ENCODE measurements around the gene MFSD8.

MFSD8 gene

DNA sequence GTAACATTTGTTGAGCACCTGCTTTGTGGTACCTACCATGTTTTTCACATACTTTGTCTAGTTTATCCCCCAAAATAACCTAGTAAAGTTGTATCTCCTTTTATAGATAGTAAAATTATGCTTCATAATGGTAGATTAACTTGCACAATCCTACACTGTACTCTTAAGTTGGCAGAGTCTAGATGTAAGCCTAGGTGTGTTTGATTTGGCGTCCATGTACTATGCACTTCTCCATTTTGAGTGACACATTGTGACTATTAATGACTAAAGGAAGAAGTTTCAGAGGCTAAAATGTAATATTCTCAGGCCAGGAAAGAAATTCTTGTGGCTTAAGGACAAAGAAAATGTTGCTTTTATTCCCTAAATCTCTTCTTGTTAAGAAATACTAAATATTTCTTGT, 68.9 kb downstream of the MFSD8 start:
- ATAC-seq (ENCODE audit: low read depth), result no peak
- H3K27me3 ChIP-seq (ENCODE audit: insufficient read depth, poor library complexity, severe bottlenecking), result no peaks in the 10 kb centered on the region
- peaks cover 74% of the 10 kb centered on the region for H3K36me3 ChIP-seq (ENCODE audit: low read depth)

GRCh38 chr4:127889903-127890302, 75.1 kb downstream of the MFSD8 start:
- DNase-seq (ENCODE audit: low spot score) (no peak), ATAC-seq (ENCODE audit: low read depth) (no peak)
- Histone ChIP-seq H3K36me3 (ENCODE audit: low read depth) (peaks cover 99% of the 10 kb centered on the region), H3K27ac (ENCODE audit: poor library complexity, severe bottlenecking) (no peak overlapping the region), H3K4me1 (ENCODE audit: insufficient read depth, poor library complexity, severe bottlenecking) (no peaks in the 10 kb centered on the region), H3K9me3 (ENCODE audit: severe bottlenecking) (no peaks in the 10 kb centered on the region), H3K27me3 (ENCODE audit: insufficient read depth, poor library complexity, severe bottlenecking) (no peaks in the 10 kb centered on the region), H3K4me3 (ENCODE audit: severe bottlenecking) (no peak overlapping the region)
- TF ChIP-seq, protein P1, sequence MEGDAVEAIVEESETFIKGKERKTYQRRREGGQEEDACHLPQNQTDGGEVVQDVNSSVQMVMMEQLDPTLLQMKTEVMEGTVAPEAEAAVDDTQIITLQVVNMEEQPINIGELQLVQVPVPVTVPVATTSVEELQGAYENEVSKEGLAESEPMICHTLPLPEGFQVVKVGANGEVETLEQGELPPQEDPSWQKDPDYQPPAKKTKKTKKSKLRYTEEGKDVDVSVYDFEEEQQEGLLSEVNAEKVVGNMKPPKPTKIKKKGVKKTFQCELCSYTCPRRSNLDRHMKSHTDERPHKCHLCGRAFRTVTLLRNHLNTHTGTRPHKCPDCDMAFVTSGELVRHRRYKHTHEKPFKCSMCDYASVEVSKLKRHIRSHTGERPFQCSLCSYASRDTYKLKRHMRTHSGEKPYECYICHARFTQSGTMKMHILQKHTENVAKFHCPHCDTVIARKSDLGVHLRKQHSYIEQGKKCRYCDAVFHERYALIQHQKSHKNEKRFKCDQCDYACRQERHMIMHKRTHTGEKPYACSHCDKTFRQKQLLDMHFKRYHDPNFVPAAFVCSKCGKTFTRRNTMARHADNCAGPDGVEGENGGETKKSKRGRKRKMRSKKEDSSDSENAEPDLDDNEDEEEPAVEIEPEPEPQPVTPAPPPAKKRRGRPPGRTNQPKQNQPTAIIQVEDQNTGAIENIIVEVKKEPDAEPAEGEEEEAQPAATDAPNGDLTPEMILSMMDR (IDR thresholded peaks at IDR 0.05; ENCODE audit: poor library complexity, severe bottlenecking), result no peak

More for the DNA sequence above, 68.9 kb downstream of the MFSD8 start:
- Histone ChIP-seq H3K27ac (ENCODE audit: poor library complexity, severe bottlenecking) (no peak overlapping the region), H3K4me3 (ENCODE audit: severe bottlenecking) (no peak overlapping the region), H3K9me3 (ENCODE audit: severe bottlenecking) (no peaks in the 10 kb centered on the region), H3K4me1 (ENCODE audit: insufficient read depth, poor library complexity, severe bottlenecking) (no peaks in the 10 kb centered on the region)
- DNase-seq (ENCODE audit: low spot score), result no peak
- TF ChIP-seq, protein P1 (IDR thresholded peaks at IDR 0.05; ENCODE audit: poor library complexity, severe bottlenecking), result no peak

DNA sequence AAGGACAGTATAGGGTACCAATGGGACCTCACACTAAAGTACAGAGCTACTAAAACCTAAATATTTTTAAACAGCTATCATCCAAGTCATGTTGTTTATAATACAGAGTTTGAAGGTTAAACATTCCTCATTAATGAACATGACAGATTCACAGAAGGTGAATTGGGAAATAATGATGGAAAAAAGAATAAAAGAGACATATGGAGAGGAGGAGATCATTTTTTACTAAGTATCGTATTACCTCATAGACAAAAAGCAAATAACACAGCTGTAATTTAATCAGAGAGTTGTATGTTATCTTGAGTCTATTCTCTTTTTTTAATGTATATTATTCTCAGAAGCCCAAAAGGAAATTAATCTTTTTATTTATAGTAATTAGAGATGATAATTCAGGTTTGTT, 76.4 kb downstream of the MFSD8 start:
- Histone ChIP-seq H3K36me3 (ENCODE audit: low read depth) (peaks cover 99% of the 10 kb centered on the region), H3K27ac (ENCODE audit: poor library complexity, severe bottlenecking) (no peak overlapping the region), H3K9me3 (ENCODE audit: severe bottlenecking) (no peaks in the 10 kb centered on the region), H3K27me3 (ENCODE audit: insufficient read depth, poor library complexity, severe bottlenecking) (no peaks in the 10 kb centered on the region), H3K4me3 (ENCODE audit: severe bottlenecking) (no peak overlapping the region), H3K4me1 (ENCODE audit: insufficient read depth, poor library complexity, severe bottlenecking) (no peaks in the 10 kb centered on the region)
- DNase-seq (ENCODE audit: low spot score) (no peak), ATAC-seq (ENCODE audit: low read depth) (no peak)
- TF ChIP-seq, protein P1 (IDR thresholded peaks at IDR 0.05; ENCODE audit: poor library complexity, severe bottlenecking), result no peak

- TF ChIP-seq, protein P1 (IDR thresholded peaks at IDR 0.05; ENCODE audit: poor library complexity, severe bottlenecking), result peak; percentile 18
- no peaks in the 10 kb centered on the region for H3K27me3 ChIP-seq (ENCODE audit: insufficient read depth, poor library complexity, severe bottlenecking)
- H3K36me3 ChIP-seq (ENCODE audit: low read depth), result peaks cover 48% of the 10 kb centered on the region
- no peak; the same call in 2 of the 3 replicates for ATAC-seq (ENCODE audit: low read depth)
- no peak for DNase-seq (ENCODE audit: low spot score)
- H3K27ac ChIP-seq (ENCODE audit: poor library complexity, severe bottlenecking), result peak overlapping the region; percentile 69
- no peaks in the 10 kb centered on the region for H3K9me3 ChIP-seq (ENCODE audit: severe bottlenecking)
- peak overlapping the region; percentile 87 for H3K4me3 ChIP-seq (ENCODE audit: severe bottlenecking)
- H3K4me1 ChIP-seq (ENCODE audit: insufficient read depth, poor library complexity, severe bottlenecking), result peaks cover 10% of the 10 kb centered on the region
Observed at GRCh38 chr4:127881563-127881864, 83.5 kb downstream of the MFSD8 start.

- Histone ChIP-seq H3K4me3 (ENCODE audit: severe bottlenecking) (peak within 1 kb of the TSS; percentile 87), H3K9me3 (ENCODE audit: severe bottlenecking) (no peaks in the 10 kb centered on the region), H3K27ac (ENCODE audit: poor library complexity, severe bottlenecking) (peak within 1 kb of the TSS; percentile 69), H3K4me1 (ENCODE audit: insufficient read depth, poor library complexity, severe bottlenecking) (peaks cover 13% of the 10 kb centered on the region), H3K36me3 (ENCODE audit: low read depth) (peaks cover 43% of the 10 kb centered on the region), H3K27me3 (ENCODE audit: insufficient read depth, poor library complexity, severe bottlenecking) (no peaks in the 10 kb centered on the region)
- TF ChIP-seq, protein P1 (IDR thresholded peaks at IDR 0.05; ENCODE audit: poor library complexity, severe bottlenecking), result no peak
- peak; percentile 94 for DNase-seq (ENCODE audit: low spot score)
- peak; percentile 81 for ATAC-seq (ENCODE audit: low read depth)
Observed at GRCh38 chr4:127880763-127881562, 84.0 kb downstream of the MFSD8 start, which contains the start of gene PLK4. TSS of gene PLK4 (plus strand) at chr4:127880893. CDS start at chr4:127881135, 242 bp downstream.
